DOHH2 (cell line): ENCODE results near the gene TMEM273.

Source experiments
- CTCF ChIP-seq: fragments of 200-600 bp; sonication (generic); IDR thresholded peaks from one replicate; pipeline ENCODE4 v1.5.1; 2014; ENCODE audit warnings: antibody characterized with exemption, mild to moderate bottlenecking, low read depth, low read length; ENCODE audit not compliant: poor library complexity, severe bottlenecking
- EZH2phosphoT487 ChIP-seq: fragments of 200-600 bp; sonication (generic); IDR thresholded peaks from 2 replicates; pipeline ENCODE4 v1.6.1; 2017; ENCODE audit warnings: borderline replicate concordance, mild to moderate bottlenecking, antibody characterized with exemption, low read length, moderate library complexity, mixed read lengths

GRCh38 chr10:49138361-49138891 is 49.8 kb downstream of the TMEM273 start:
- TF ChIP-seq CTCF (no peak), EZH2phosphoT487 (no peak)
